GM21423 (cell line): ENCODE data around the gene PPP1R12A.
"Not testable (repeated sequence)": the region's sequence is repeated elsewhere in the genome, so short reads cannot be mapped to it uniquely, and the experiment has no call there.

Experiments used
- ATAC-seq: cut with Tn5 transposase; IDR thresholded peaks from one replicate; pipeline ENCODE4 v1.9.1; 2021; ENCODE audit warnings: mild to moderate bottlenecking, moderate library complexity; ENCODE audit not compliant: unreplicated experiment

Gene PPP1R12A

DNA sequence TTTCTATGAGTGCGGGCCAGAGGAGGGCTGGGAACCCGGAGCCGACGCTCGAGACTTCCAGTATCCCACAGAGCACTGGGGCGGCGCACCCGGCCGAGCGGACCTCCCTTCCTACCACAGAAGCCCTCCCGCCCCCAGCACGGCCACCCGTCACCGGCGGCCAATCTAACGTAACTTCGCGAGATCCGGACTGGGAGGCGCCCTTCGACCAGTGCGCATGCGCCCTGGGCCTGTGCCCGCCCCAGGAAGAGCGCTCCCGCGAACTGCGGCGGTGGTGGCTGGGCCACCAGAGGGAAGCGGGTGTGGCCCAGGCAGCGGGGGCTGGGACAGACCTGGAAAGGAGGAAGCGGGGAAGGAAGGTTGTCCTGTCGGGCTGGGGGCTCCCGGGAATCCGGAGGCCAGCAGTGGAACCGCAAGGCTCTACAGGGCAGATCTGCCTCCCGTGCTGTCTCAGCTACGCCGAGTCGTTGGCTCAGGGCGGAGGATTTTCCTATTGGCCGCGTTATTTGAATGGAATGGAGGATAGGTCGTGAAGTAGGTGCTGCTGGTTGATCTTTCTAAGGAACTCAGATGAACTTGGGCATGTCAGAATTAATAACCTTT is at the start of gene PPP1R12A:
TSS of gene PPP1R12A (minus strand) at position 77 of the 603 bp plus-strand sequence. CDS start 166 bp downstream, outside the sequence.
- ATAC-seq = peak; percentile 83

DNA sequence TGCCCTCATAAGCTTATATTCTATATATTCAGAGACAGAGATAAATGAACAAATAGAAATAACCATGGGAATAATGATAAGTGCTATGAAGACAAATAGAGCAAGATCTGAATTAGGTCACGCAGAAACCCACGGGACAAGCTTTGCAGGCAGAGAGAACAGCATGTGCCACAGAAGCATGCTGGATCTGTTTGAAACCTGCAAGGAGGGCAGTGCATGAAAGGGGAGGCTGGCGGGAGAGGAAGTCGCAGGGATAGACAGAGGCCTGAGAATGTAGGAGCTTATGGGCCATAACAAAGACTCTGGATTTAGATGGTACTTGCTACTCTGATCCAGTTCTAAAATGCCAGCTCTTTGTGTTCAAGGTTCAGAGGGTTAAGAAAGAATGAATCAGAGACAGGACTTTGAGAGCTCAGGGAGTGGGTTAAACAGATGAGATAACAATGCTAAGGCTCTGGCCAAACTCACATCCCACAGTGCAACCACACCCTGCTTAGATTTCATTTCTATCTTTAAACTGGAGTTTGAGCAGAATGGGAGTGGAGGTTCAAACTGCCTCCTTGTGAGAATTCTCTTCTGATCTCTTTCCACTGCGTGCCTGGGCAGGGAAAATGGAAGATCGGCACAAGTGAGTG is 49.2 kb upstream of the PPP1R12A start:
- ATAC-seq = no peak

DNA sequence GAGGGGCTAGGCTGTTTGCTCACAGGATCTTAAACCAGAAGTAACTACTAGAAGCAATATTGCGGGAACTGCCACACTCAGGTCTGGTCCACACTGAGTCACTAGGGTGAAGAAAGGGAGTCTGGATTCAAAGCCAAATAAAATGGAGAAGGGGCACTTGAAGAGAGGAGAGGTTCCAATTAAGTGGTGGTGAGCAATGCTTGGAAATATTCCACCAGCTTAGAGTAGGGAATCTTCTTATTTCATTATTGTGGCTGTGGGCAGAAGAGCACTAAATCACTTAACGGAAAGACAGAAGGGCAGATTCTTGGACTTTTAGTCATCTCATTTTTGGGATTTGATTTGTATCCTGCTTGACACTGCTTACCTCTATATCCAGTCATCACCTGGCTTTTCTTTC is 48.6 kb upstream of the PPP1R12A start:
- no peak for ATAC-seq

DNA sequence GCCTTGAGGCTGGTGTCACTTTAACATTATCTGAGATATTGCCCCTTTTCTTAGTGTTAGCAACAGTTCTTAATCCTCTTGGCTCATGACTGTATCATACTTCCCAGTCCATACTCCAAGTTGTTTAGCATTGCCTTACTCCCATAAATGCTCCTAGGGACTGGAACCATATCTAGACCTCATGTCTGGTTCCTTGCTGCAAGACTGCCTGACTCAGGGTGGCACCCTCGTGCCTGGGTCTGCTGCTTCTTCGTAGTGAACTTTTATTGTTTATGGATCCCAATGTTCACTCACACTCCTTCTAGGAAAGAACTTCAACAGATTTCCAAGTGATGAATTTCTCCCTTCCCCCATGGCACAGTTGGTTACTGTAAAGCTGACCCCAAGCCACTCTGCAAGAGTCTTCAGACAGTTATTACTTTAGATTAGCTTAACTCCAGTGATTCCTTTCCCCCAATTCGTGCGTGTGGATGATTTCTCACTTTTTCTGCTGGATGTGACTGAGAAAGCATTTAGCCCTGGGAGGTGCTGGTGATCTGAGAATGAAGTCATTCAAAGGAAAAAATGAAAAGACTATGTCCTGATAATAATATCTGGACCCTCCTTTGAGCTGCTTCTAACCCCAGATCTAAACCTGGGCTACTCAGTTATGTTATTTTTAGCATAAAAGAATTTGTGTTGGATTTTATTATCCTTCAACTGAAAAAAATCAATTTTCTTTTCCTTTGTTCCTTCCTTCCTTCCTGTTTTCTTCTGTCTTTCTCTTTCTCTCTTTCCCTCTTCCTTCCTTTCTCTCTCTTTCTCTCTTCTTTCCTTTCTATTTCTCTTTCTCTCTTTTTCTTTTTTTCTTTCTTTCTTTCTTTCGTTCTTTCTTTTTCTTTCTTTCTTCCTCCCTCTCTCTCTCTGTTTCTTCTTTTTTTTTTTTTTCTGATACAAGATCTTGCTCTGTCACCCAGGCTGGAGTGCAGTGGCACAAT is 47.5 kb upstream of the PPP1R12A start:
- ATAC-seq = no peak

DNA sequence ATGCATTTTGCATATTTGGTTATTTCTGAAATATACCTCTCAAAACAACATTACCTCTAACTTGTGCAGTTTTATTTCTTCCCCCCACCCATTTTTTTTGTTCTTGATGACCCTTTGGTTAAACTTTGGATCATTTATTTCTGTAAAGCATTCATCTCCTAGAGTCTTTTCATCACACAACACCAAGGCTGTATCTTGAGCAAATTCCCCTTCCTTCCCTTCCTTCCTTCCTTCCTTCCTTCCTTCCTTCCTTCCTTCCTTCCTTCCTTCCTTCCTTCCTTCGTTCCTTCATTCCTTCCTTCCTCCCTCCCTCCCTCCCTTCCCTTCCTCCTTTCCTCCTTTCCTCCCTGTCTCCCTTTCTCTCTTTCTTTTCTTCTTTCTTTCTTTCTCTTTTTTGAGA is 43.8 kb upstream of the PPP1R12A start:
- no peak for ATAC-seq

DNA sequence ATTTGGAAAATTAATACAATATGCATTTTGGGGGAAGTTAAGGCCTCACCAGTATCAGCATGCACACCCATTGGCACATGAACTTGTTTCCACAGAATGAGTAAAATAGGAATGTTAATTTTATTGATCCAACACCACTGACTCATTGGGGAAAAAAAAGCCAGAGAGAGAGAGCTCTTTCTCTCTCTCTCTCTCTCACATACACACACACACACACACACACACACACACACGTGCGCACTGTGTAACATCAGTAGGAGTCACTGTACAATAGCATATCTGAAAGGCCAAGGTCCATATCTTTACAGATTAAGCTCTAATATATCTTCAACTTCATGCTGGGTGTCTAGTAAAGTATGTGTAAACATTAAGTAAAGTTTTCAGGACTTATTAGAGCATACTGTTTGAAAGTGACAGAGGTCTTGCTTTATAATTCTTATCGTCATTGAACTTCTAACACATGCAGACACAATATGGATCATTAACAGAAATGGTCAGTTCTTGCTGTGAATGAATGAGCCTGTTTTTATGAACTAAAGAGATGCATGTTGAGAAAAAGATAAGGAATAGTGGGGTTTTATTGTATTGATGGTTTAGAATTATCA is 43.1 kb upstream of the PPP1R12A start:
- ATAC-seq = not testable (repeated sequence)

DNA sequence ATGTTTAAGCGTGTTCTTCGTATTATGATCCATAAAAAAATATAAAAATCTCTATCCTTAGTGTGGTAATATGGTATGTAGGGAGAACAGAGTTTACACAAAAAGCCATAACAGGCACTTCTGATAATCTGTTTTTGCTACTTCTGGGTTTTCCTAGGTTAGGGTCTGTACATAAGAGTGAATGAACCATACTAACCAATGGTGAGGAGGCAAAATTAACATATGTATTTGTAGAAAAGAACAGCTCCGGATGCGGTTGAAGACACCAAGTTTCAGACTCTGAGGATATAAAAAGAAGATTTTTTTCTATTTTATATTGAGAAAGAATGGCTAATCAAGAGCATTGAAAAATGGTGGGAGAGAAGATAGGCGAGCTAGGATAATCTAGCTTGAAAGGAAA is 40.2 kb upstream of the PPP1R12A start:
- no peak for ATAC-seq

DNA sequence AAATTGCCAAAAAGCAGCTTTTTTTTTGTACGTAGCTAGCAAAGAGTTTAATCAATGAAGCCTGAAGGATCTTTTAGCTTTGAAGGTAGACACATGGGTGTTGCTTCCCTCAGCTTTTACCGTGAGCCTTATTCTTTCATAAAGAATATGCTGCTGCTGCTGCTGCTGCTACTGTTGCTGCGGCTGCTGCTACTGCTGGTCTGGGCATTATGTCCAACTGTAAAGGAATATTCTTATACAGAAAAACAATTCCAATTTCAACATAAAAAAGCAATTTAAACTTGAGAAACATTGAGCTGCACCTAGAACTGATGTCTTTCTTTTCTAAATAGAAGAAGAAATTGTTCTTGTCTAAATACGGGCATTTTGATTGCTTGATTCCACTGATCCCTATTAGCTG is 38.9 kb upstream of the PPP1R12A start:
- ATAC-seq = no peak

DNA sequence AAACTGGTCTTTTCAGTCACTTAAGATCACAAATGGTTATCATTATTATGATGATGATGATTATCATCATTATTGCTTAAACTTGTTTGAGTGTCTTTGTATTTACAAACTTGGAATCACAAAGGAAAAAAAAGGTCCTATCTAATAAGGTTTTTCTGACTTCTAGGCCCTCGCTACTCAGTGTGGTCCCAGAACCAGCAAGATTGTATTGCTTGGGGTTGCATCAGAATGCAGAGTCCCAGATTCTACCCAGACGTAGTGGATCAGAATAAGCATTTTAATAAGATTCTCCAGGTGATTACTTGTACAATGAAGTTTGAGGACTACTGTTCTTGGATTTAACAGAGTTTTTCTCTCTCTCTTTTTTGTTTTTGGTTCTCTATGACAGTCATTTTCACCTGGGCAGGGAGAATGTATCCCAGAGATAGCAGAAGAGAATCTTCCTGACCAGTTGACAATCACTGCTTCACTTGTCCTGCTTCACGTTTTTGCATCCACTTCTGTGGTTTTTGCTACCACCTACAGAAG is 29.3 kb upstream of the PPP1R12A start:
- ATAC-seq = no peak

DNA sequence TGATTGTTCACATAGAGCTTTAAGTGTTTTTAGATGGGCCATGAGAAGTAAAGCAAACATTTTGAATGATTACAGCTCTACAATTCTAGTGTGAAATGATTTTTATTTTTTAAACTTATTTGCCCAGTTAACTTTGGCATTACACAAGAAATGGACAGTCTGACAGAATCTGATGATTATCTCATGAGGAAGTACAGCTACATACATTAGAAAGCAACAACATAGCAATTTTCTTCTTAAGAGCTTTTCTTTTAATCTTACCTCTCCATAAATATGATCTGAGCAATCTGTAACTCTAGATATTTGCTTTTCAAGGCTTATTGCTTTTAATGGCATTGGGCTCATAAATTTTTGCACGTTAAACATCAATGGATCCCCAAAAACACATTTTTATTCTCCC is 26.5 kb upstream of the PPP1R12A start:
- ATAC-seq = no peak

DNA sequence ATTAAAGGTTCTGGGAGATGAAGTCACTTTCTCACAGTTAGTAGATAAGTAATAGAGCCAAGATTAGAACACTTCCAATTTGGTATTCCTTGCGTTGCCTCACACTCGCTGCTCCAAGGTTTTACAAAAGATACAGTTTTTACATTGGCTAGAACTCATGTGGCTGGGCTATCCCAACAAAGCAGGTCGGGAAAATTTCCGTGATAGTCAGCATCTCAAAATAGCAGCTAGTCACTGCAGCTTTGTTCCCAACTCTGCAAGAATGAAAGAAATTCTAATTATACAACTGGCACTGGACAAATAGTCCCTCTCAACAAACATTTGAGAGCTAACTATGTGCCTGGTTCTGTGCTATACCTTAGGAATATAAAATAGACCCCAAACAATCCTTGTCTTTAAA is 24.6 kb upstream of the PPP1R12A start:
- ATAC-seq = no peak

DNA sequence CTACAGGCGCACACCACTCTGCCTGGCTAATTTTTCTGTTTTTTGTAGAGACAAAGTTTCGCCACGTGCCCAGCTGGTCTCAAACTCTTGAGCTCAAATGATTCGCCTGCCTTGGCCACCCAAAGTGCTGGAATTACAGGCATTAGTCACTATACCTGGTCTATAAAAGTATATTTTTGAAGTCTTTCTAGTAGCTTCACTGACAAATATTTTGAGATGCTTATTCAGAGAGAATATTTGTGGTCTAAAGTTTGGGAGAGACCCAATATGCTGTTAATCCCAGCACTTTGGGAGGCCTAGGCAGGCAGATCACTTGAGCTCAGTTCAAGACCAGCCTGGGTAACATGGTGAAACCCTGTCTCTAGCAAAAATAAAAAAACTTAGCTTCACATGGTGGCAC is 22.0 kb upstream of the PPP1R12A start:
- ATAC-seq = no peak

DNA sequence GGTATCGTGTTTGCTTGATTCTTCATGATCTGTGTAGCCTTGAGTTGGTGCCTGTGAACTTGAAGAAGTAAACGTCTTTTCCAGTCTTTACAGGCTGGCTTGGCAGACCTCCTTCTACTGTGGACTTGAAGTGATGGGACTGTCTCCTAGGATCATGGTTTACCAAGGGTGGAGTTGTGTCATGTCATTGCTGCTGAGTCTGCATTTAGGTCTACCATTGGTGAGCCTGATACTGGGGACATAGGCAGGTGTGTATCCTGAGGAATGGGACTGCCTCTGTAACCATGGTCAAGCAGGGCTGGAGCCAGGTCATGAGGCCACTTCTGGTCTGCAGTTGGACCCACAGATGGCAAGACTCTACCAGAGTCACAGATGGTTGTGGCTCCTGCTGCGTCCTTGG is 20.7 kb upstream of the PPP1R12A start:
- ATAC-seq = no peak

DNA sequence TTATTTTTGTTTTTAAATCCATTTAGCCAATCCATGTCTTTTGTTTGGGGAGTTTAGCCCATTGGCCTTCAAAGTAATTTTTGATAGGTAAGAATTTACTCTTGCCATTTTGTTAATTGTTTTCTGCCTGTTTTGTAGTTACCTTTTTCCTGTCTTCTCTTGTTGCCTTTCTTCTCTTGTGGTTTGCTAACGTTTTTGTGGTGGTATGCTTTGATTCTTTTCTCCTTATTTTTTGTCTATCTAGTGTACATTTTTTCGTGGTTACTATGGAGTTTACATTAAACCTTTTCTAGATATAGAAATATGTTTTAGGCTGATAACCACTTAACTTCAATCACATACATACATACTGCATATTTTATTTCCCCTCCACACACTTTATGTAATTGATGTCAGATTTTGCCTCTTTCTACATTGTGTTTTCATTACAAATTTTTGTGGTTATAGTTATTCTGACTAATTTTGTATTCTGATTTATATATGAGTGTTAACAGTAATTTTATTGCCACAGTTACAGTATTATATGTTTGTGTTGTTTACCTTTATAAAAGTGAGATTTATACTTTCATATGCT is 19.2 kb upstream of the PPP1R12A start:
- ATAC-seq = no peak

DNA sequence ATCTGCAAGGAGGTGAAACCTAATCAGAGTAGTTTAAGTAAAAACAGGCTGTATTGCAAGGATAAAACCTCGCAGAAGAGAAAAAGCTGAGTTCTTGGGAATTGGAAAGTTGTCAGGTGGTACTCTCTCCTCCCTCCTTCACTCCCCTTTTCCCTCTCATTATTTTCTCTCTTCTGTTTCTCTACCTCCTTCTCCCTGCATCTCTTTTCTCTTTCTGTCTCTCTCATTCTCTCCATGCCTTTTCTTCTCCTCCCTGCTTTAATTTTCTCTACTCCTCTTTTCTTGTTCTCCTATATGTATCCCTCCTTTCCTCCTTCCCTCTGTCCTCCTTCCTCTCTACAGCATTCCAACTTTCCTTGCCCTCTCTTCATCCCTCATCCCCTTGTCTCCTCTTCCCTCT is 14.2 kb upstream of the PPP1R12A start:
- ATAC-seq = no peak

DNA sequence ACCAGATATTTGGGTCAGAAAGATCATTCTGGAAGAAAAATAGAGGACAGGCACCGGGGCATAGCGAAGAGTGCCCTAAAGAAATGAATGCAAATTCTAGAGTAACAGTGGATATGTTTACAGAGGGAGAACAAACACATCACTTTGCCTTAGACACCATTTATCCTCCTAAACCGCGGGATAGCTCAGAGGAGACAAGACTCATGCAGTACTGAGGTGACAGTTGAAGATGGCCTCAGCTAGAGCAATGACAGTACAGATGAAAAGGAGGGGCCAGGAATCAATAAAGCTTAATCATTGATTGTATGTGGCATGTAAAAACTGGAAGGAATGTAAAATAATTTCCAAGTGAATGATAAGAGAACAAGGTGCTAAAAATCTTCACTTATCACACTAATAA is 10.5 kb upstream of the PPP1R12A start:
- ATAC-seq = no peak

DNA sequence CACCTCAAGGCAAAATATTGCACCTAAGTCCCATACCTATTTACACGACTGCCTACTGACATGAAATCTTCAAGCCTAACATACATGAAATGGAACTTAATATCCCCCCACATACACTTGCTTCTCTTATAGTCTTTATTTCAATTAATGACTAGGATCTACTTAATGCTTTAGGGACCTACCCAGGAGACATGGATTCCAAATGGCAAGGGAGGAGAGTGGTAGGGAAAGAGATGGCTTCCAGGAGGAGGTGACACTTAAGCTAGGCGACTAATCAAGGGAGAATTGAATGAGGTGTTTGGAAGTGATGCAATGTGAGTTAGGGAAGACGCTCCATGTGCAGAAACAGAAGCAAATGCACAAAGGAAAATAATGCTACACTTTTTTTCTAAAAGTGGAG is 9.7 kb upstream of the PPP1R12A start:
- ATAC-seq = no peak

DNA sequence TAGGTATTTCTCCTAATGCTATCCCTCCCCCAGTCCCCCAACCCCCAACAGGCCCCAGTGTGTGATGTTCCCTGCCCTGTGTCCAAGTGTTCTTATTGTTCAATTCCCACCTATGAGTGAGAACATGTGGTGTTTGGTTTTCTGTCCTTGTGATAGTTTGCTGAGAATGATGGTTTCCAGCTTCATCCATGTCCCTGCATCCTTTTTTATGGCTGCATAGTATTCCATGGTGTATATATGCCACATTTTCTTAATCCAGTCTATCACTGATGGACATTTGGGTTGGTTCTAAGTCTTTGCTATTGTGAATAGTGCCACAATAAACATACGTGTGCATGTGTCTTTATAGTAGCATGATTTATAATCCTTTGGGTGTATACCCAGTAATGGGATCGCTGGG is 7.9 kb upstream of the PPP1R12A start:
- not testable (repeated sequence) for ATAC-seq

DNA sequence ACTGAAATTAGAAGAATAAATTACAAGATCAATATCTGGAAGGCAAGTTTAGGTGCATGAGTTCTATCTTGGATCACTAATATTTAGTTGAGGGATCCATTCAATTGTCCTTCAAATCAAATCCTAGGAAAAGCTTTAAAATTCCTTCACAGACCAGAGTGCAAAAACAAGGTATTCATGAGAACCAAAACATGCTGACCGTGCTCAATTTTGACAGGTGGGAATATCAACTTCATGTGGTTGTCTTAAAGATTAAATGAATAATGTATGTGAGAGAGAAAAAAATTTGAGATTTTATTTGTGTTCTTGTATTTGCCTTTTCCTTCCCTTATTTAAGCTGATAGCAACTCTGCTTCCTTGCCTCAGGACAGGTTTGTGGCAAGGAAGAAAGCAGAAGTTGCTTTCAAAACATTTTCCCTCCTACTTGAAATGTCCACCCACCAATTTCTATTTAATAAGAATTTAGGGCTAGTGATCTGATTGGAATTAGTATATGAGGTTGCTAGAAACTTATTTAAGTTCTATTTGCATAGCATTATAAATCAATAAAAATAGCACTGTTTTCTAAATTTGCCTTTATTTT is 4.9 kb upstream of the PPP1R12A start:
- no peak for ATAC-seq

DNA sequence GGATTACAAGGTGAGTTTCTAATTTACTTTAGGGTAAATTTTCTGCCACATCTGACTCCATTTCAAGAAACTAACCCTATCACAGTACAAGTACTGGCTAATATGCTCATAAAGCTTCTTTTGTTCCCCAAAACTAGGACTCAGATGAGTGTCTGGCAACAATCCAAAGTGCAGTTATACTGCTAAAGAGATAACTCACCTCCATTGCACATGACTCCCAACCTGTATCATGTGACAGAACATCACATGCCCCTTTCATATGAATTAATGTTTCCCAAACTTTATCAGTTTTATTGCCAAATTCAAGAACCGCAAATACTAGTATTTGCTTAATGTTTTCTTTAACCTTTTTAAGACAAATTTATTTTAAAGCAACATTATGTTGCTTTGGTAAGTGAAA is 3.9 kb upstream of the PPP1R12A start:
- no peak for ATAC-seq
